ENCODE data around the gene RAB26. TPM values are rescaled to one million over a fixed set of nuclear protein-coding genes. Genes with fewer than 3 reads are reported as not detected.

The RAB26 gene
- polyA plus RNA-seq, 1 donor (not counting 4 experiments of a cell fraction or from before 2014, with no cell fraction given): 0.58 TPM

- no peak overlapping the region for H2AFZ ChIP-seq (ENCODE audit: control insufficient read depth, low read length)
- dilution Hi-C loops (cut with MboI; ENCODE audit: extremely low pct_ligation_motif_present, low sequenced_read_pairs): no loop called here
- H3K4me3 ChIP-seq (ENCODE audit: control insufficient read depth in 2 of 3, extremely low read depth in 1 of 3, insufficient read depth in 2 of 3, low read depth in 1 of 3, low read length in 3 of 3): no peak overlapping the region
- peak overlapping the region; percentile 11 for H3K4me2 ChIP-seq (ENCODE audit: control insufficient read depth, extremely low read depth, insufficient read depth, low read depth, low read length)
- TF ChIP-seq EZH2 (IDR thresholded peaks at IDR 0.05; ENCODE audit: low read length): no peak
- no peak for TF ChIP-seq CTCF (optimal IDR thresholded peaks at IDR 0.05 in 1 of 3, IDR thresholded peaks at IDR 0.05 in 1 of 3, conservative IDR thresholded peaks at IDR 0.05 in 1 of 3; ENCODE audit: extremely low read depth in 1 of 3, insufficient read depth in 2 of 3, low read length in 3 of 3)
- H3K9ac ChIP-seq (ENCODE audit: control insufficient read depth, extremely low read depth, insufficient read depth, low read length): peak overlapping the region; percentile 33
- peaks cover 32% of the 10 kb centered on the region for H3K79me2 ChIP-seq (ENCODE audit: control insufficient read depth, insufficient read depth, low read length)
- H3K4me1 ChIP-seq (ENCODE audit: control insufficient read depth, extremely low read depth, insufficient read depth, low read length): peaks cover 42% of the 10 kb centered on the region
- H3K9me3 ChIP-seq (ENCODE audit: control insufficient read depth, low read depth, low read length): no peaks in the 10 kb centered on the region
- peaks cover 4% of the 10 kb centered on the region for H3K9me1 ChIP-seq (ENCODE audit: control insufficient read depth, extremely low read depth, insufficient read depth, low read length)
- H3K27ac ChIP-seq (ENCODE audit: control insufficient read depth, insufficient read depth, low read length): no peak overlapping the region
- FAIRE-seq (no peak), DNase-seq (ENCODE audit: low read depth, low spot score) (no peak)
- no peaks in the 10 kb centered on the region for H3K27me3 ChIP-seq (ENCODE audit: control insufficient read depth, extremely low read depth, insufficient read depth, low read length)
- peaks cover 34% of the 10 kb centered on the region for H4K20me1 ChIP-seq (ENCODE audit: control insufficient read depth, extremely low read depth, insufficient read depth, low read length)
- peaks cover 13 to 31% of the 10 kb centered on the region in 2 experiments for H3K36me3 ChIP-seq (ENCODE audit: control insufficient read depth in 2 of 2, extremely low read depth in 1 of 2, insufficient read depth in 2 of 2, low read length in 2 of 2)
Measured at GRCh38 chr16:2151188-2152091, 3.0 kb downstream of the RAB26 start.

GRCh38 chr16:2152695-2153506 lies 4.5 kb downstream of the RAB26 start:
- no peaks in the 10 kb centered on the region for H3K27me3 ChIP-seq (ENCODE audit: control insufficient read depth, extremely low read depth, insufficient read depth, low read length)
- peaks cover 47% of the 10 kb centered on the region for H3K79me2 ChIP-seq (ENCODE audit: control insufficient read depth, insufficient read depth, low read length)
- H4K20me1 ChIP-seq (ENCODE audit: control insufficient read depth, extremely low read depth, insufficient read depth, low read length): peaks cover 37% of the 10 kb centered on the region
- no peak overlapping the region for H2AFZ ChIP-seq (ENCODE audit: control insufficient read depth, low read length)
- peaks cover 4% of the 10 kb centered on the region for H3K9me1 ChIP-seq (ENCODE audit: control insufficient read depth, extremely low read depth, insufficient read depth, low read length)
- H3K4me3 ChIP-seq (ENCODE audit: control insufficient read depth in 2 of 3, extremely low read depth in 1 of 3, insufficient read depth in 2 of 3, low read depth in 1 of 3, low read length in 3 of 3): peak overlapping the region; percentile 79 to 94 (median 93)
- TF ChIP-seq CTCF (optimal IDR thresholded peaks at IDR 0.05 in 1 of 3, IDR thresholded peaks at IDR 0.05 in 1 of 3, conservative IDR thresholded peaks at IDR 0.05 in 1 of 3; ENCODE audit: extremely low read depth in 1 of 3, insufficient read depth in 2 of 3, low read length in 3 of 3): peak in 1 of 3 experiments; percentile 14
- TF ChIP-seq EZH2 (IDR thresholded peaks at IDR 0.05; ENCODE audit: low read length): no peak
- DNase-seq (ENCODE audit: low read depth, low spot score) (no peak), FAIRE-seq (no peak)
- H3K27ac ChIP-seq (ENCODE audit: control insufficient read depth, insufficient read depth, low read length): peak overlapping the region; percentile 79
- peaks cover 52% of the 10 kb centered on the region for H3K4me1 ChIP-seq (ENCODE audit: control insufficient read depth, extremely low read depth, insufficient read depth, low read length)
- H3K9ac ChIP-seq (ENCODE audit: control insufficient read depth, extremely low read depth, insufficient read depth, low read length): peak overlapping the region; percentile 94
- dilution Hi-C loops (cut with MboI; ENCODE audit: extremely low pct_ligation_motif_present, low sequenced_read_pairs): no loop called here
- H3K36me3 ChIP-seq (ENCODE audit: control insufficient read depth in 2 of 2, extremely low read depth in 1 of 2, insufficient read depth in 2 of 2, low read length in 2 of 2): peaks cover 13 to 31% of the 10 kb centered on the region in 2 experiments
- H3K9me3 ChIP-seq (ENCODE audit: control insufficient read depth, low read depth, low read length): no peaks in the 10 kb centered on the region
- peak overlapping the region; percentile 83 for H3K4me2 ChIP-seq (ENCODE audit: control insufficient read depth, extremely low read depth, insufficient read depth, low read depth, low read length)
